Fibroblast of lung (primary cell): ENCODE data around the gene SAFB2.

Source experiments
- CTCF ChIP-seq, 2 donors: IDR thresholded peaks in 1 of 2; conservative IDR thresholded peaks in 1 of 2; 1 replicate in 1 of 2; 2 replicates in 1 of 2; pipeline ENCODE4 v1.5.1; 2011 to 2012; ENCODE audit warnings: low read length in 2 of 2, control low read depth in 1 of 2, inconsistent platforms in 1 of 2, low read depth in 1 of 2, mild to moderate bottlenecking in 1 of 2
- EZH2 ChIP-seq: IDR thresholded peaks from 2 replicates; pipeline ENCODE4 v1.5.1; 2012; ENCODE audit warnings: low read length, control low read depth, mild to moderate bottlenecking; ENCODE audit errors: missing control alignments

GRCh38 chr19:5623397-5624017 is 931 bp upstream of the SAFB2 start:
- TF ChIP-seq CTCF (conservative IDR thresholded peaks at IDR 0.05 in 1 of 2, IDR thresholded peaks at IDR 0.05 in 1 of 2; ENCODE audit: low read depth in 1 of 2, low read length in 2 of 2) = no peak
- no peak for TF ChIP-seq EZH2
